Uterus (tissue), 2 donors: ENCODE results near the gene CAMK2D.

Experiments used
- POLR2A ChIP-seq, 2 donors: fragments of 450-650 bp; IDR thresholded peaks; one replicate each; pipeline ENCODE4 v1.6.1; 2016; ENCODE audit warnings: antibody characterized with exemption in 2 of 2, mild to moderate bottlenecking in 1 of 2, moderate library complexity in 1 of 2
- TF ChIP-seq, protein P1 (sequence below), 4 experiments: fragments of 200-600 bp in 2 of 4; fragments of 450-650 bp in 2 of 4; sonication (generic) in 2 of 4; IDR thresholded peaks; one replicate each; pipeline ENCODE4 v1.5.1; 2016 to 2019; ENCODE audit warnings: antibody characterized with exemption in 4 of 4, mild to moderate bottlenecking in 2 of 4, moderate library complexity in 1 of 4

DNA sequence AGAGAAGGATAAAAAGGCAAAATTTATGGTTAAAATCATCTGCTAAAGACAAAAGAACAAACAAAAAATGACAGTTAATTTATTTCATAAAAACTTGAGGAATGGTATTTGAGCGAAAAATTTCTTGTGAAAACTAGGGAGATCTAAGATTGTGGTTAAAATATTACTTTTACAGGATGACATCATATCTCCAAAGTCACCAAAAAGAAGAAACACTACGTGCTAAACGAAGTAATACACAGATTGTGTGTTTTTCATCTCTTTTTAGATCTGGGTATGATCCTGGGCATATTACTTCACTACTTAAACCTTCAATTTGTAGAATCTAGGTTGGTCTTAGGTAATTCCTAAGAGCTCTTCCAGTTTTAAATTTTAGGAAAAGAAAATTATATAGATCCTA lies 107.7 kb downstream of the CAMK2D start:
- TF ChIP-seq, protein P1, sequence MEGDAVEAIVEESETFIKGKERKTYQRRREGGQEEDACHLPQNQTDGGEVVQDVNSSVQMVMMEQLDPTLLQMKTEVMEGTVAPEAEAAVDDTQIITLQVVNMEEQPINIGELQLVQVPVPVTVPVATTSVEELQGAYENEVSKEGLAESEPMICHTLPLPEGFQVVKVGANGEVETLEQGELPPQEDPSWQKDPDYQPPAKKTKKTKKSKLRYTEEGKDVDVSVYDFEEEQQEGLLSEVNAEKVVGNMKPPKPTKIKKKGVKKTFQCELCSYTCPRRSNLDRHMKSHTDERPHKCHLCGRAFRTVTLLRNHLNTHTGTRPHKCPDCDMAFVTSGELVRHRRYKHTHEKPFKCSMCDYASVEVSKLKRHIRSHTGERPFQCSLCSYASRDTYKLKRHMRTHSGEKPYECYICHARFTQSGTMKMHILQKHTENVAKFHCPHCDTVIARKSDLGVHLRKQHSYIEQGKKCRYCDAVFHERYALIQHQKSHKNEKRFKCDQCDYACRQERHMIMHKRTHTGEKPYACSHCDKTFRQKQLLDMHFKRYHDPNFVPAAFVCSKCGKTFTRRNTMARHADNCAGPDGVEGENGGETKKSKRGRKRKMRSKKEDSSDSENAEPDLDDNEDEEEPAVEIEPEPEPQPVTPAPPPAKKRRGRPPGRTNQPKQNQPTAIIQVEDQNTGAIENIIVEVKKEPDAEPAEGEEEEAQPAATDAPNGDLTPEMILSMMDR (IDR thresholded peaks at IDR 0.05): no peak
- no peak for TF ChIP-seq POLR2A (IDR thresholded peaks at IDR 0.05)
